COLO668 (cell line): ENCODE results near the gene CELSR3.
A peak's percentile ranks its signal among the peaks of the same experiment; 100 is the strongest.

Source experiments
- DNase-seq: peaks from one replicate; lab custom pipeline; 2025; ENCODE audit not compliant: unreplicated experiment; lab: John Stamatoyannopoulos, UW

Gene CELSR3

GRCh38 chr3:48686538-48687219, 24.0 kb upstream of the CELSR3 start:
- DNase-seq: no peak

- peak; percentile 91 for DNase-seq
Observed at GRCh38 chr3:48685603-48686511, 23.2 kb upstream of the CELSR3 start, which contains the start of gene NCKIPSD. NCKIPSD (minus strand) TSS chr3:48685915; CDS start chr3:48685807, 108 bp downstream.

GRCh38 chr3:48685293-48685602, 22.6 kb upstream of the CELSR3 start:
- DNase-seq: no peak

GRCh38 chr3:48684480-48685143, 21.9 kb upstream of the CELSR3 start:
- peak; percentile 8 for DNase-seq

- no peak for DNase-seq
Observed at GRCh38 chr3:48684054-48684349, 21.3 kb upstream of the CELSR3 start.

GRCh38 chr3:48682786-48683185, 20.1 kb upstream of the CELSR3 start:
- DNase-seq: no peak

GRCh38 chr3:48681974-48682610, 19.4 kb upstream of the CELSR3 start:
- no peak for DNase-seq

- DNase-seq: no peak
Observed at GRCh38 chr3:48681541-48681880, 18.8 kb upstream of the CELSR3 start.

- no peak for DNase-seq
Observed at GRCh38 chr3:48680811-48681540, 18.3 kb upstream of the CELSR3 start.

- no peak for DNase-seq
Observed at GRCh38 chr3:48679411-48680391, 17.0 kb upstream of the CELSR3 start.

- peak; percentile 21 for DNase-seq
Observed at GRCh38 chr3:48678566-48679380, 16.1 kb upstream of the CELSR3 start.

GRCh38 chr3:48678056-48678455, 15.4 kb upstream of the CELSR3 start:
- no peak for DNase-seq

- DNase-seq: no peak
Observed at GRCh38 chr3:48674505-48674904, 11.8 kb upstream of the CELSR3 start.

- DNase-seq: no peak
Observed at GRCh38 chr3:48672522-48672921, 9.8 kb upstream of the CELSR3 start.

- no peak for DNase-seq
Observed at GRCh38 chr3:48664929-48665328, 2.2 kb upstream of the CELSR3 start.

GRCh38 chr3:48664313-48664644, 1.6 kb upstream of the CELSR3 start:
- DNase-seq: no peak

GRCh38 chr3:48663489-48664312, 1.0 kb upstream of the CELSR3 start:
- DNase-seq: peak; percentile 96

GRCh38 chr3:48662145-48662752, 437 bp downstream of the CELSR3 start:
- DNase-seq: peak; percentile 14
